Measurements from ENCODE around the gene PTPRJ. TPM values are rescaled to one million over a fixed set of nuclear protein-coding genes. Genes with fewer than 3 reads are reported as not detected.

Gene PTPRJ
- total and polyA plus RNA-seq, 2 donors (not counting 3 experiments of a cell fraction or from before 2014, with no cell fraction given) = 3.1 to 7.7 TPM

- Histone ChIP-seq H4K20me1 (replicated peaks; ENCODE audit: control insufficient read depth, extremely low read depth, insufficient read depth, low read length) (no peaks in the 10 kb centered on the region), H3K36me3 (ENCODE audit: control insufficient read depth in 2 of 2, extremely low read depth in 1 of 2, insufficient read depth in 2 of 2, low read length in 2 of 2) (no peaks in the 10 kb centered on the region), H3K4me1 (ENCODE audit: control insufficient read depth, extremely low read depth, insufficient read depth, low read length) (no peaks in the 10 kb centered on the region), H3K9me3 (replicated peaks; ENCODE audit: control insufficient read depth, insufficient read depth, low read length) (no peaks in the 10 kb centered on the region), H3K4me3 (replicated peaks in 1 of 3; ENCODE audit: insufficient read depth in 1 of 3, low read depth in 1 of 3, low read length in 3 of 3) (no peak overlapping the region), H2AFZ (ENCODE audit: low read depth, low read length) (no peak overlapping the region), H3K79me2 (ENCODE audit: control insufficient read depth, insufficient read depth, low read length) (no peaks in the 10 kb centered on the region), H3K9me1 (replicated peaks; ENCODE audit: control insufficient read depth, extremely low read depth, insufficient read depth, low read length) (no peaks in the 10 kb centered on the region), H3K27ac (ENCODE audit: insufficient read depth, low read depth, low read length) (no peak overlapping the region), H3K9ac (replicated peaks; ENCODE audit: extremely low read depth, insufficient read depth, low read length) (no peak overlapping the region), H3K4me2 (ENCODE audit: insufficient read depth, low read length) (no peak overlapping the region), H3K27me3 (ENCODE audit: control insufficient read depth in 2 of 2, insufficient read depth in 2 of 2, low read length in 2 of 2) (no peaks in the 10 kb centered on the region)
- intact Hi-C loops (cut with micrococcal nuclease) = no loop called here
- no TSS peak for BruUV-seq (replicated peaks)
- TF ChIP-seq POLR2AphosphoS5 (IDR thresholded peaks at IDR 0.05; ENCODE audit: insufficient read depth, low read depth, low read length) (no peak), EZH2 (IDR thresholded peaks at IDR 0.05; ENCODE audit: borderline replicate concordance, low read depth, low read length, severe bottlenecking) (no peak), JUN (IDR thresholded peaks at IDR 0.05; ENCODE audit: borderline replicate concordance, insufficient read depth, insufficient read length, low read depth) (no peak), FOS (IDR thresholded peaks at IDR 0.05; ENCODE audit: borderline replicate concordance, insufficient read depth, low read length) (no peak), GATA2 (IDR thresholded peaks at IDR 0.05; ENCODE audit: insufficient read depth, insufficient read length, low read depth, low read length) (no peak), MYC (IDR thresholded peaks at IDR 0.05; ENCODE audit: low read depth, low read length) (no peak), MAX (IDR thresholded peaks at IDR 0.05; ENCODE audit: insufficient read depth, insufficient read length) (no peak), POLR2A (IDR thresholded peaks at IDR 0.05; ENCODE audit: low read depth, low read length) (no peak), CTCF (IDR thresholded peaks at IDR 0.05; ENCODE audit: extremely low read depth in 1 of 2, insufficient read depth in 1 of 2, low read depth in 1 of 2, low read length in 2 of 2) (no peak)
- DNase-seq (ENCODE audit: low read depth, low spot score) = no peak
- POLR2A ChIA-PET = no interaction called here
- CTCF ChIA-PET = interaction anchor here (1.4 kb wide), 1 partner anchor 12 kb away, joined by 4 read pairs; no protein-coding TSS in a partner anchor
- dilution Hi-C loops (cut with MboI; ENCODE audit: extremely low pct_ligation_motif_present, low sequenced_read_pairs) = no loop called here
- FAIRE-seq = no peak
Observed at GRCh38 chr11:48045536-48045935, 65.2 kb downstream of the PTPRJ start.

Measured in endothelial cell of umbilical vein (primary cell).